GM19372 (cell line): ENCODE data around the gene KTN1.

Source experiments
- ATAC-seq: cut with Tn5 transposase; IDR thresholded peaks from one replicate; pipeline ENCODE4 v1.9.1; 2021; ENCODE audit warnings: mild to moderate bottlenecking, low read depth, moderate library complexity; ENCODE audit not compliant: unreplicated experiment

Gene KTN1

DNA sequence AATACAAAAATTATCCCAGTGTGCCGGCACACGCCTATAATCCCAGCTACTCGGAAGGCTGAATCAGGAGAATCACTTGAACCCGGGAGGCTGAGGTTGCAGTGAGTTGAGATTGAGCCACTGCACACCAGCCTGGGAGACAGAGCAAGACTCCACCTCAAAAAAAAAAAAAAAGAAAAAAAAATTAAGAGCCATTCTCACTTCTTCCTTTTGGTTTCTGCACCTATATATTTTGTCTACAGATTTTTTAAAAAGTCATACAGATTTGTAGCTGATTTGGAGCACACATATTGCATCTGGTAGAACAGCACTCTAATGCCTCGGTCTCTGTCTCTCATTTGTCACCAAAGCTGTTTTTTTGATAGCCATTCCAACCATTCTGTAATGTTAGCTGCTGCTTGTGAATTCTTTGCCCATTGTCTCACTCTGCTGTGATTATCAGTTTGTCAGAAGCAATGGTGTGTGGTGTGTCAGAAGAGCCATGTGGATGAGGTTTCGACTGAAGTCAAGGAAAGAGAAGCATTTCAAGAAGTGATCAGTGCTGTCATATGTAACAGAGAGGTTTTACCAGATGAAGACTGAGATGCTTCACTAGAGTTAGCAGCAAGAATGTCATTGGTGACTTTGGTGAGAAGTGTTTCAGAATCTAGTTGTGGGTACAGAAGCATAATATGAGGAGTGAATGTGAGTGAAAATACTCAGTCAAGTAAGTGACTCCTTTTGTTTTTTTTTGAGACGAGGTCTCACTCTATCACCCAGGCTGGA lies 8.7 kb upstream of the KTN1 start:
- no peak for ATAC-seq

DNA sequence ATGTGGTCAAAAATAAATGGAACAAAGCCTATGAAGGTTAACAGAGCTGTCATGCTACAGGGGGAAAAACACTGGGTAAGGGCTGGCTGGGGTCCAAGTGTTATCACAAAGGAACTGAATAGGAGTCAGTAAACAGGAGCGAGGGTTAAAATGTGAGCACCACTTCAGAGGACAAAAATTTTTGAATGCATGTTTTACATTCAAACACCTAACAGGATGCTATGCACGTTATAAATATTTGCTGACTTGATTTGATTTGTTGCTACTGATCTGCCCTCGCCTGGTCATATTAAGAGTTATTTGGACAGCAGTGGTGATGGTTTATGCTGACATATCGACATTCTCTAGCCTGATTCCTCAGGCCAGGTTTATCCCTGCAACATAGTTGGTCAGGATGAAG lies 7.4 kb upstream of the KTN1 start:
- ATAC-seq, result no peak

DNA sequence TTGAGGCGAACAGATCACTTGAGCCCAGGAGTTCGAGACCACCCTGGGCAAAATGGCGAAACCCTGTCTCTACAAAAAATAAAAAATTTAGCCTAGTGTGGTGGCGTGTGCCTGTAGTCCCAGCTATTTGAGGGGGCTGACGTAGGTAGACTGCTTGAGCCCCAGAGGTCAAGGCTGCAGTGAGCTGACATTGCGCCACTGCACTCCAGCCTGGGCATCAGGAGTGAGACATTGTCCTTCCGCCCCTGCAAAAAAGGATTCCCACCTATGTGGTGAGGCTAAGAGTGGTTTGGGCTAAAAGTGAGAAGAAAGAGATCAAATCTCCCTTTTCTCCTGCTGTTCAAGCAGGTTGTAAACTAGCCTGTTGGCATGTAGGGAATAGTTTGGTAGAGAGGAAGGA lies 5.0 kb upstream of the KTN1 start:
- ATAC-seq, result no peak

DNA sequence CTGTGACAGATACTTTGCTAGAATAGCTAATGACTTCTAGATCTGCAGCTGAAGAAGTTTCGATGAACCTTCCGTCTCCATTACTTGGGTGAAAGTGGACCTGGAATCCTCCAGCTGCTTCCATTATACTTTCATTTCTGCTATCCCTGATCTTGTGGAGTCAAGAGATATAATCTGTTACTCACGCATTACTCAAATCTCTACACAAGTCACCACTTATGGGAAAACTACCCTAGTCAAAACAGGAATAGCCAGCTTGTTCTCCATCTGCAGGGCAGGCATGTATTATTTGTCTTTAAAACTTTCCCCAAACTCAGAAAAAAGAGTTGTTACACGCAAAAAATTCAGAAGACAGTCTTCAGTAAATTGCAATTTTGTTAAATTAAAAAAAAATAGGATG lies 2.8 kb upstream of the KTN1 start:
- no peak for ATAC-seq

DNA sequence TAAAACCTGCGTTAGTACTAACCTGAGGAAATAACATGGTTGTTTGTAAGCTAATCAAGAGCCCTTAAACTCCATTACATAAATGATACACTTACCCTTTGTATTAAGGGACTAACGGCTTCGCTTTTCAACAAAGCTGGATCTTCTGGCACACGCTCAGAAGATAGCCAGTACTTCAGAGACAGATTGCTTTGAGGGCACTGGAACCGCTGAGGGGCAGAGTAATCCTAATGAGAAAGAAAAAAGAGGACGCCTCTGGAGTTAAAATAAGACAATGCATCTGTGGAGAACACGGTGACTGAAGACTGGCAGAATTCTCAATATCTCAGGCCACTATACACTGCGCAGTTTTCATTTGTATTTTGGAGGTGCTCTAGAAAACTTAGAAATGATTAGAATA lies 1.5 kb upstream of the KTN1 start:
- ATAC-seq, result no peak

DNA sequence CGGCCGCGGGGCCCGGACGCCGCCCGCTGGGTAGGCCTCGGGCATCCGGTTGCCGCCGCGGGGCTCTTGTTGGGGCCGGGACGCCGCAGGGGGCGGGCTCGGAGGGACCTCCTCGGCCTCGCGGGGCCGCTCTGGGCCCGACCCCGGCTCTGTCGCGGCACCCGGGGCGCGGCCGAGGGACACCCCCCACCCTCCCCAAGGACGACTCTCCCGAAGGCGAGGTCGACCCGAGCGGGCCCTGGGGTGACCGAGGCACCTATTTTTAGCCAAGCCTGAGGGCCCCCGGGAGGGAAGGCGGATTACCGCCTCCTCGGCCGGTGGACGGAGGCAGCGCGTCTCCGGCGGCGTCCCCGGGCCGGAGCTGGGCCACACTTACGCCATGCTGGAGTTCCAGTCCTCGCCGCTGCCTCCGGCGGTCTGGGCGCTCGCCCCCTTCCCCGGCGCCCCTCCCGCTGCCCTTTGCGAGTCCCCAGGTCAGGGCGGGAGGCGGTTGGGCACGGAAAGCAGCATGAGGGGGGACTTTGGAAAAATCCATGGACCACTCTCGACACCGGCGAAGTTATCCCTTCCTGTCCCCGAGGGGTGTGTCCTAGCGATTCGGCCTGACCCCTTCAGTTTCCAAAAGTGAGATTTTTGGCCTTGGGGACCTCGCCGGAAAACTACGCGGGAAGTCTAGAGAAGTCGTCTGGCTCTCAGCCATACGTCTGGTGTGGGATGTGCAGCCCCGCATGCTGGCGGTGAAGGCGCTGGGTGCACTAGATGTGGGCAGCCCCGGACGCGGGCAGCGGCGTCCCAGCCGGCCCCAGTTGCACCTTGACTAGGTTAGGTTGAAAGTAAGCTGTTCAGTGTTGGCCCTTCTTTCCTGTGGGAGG lies 699 bp downstream of the KTN1 start:
- peak; percentile 40 for ATAC-seq

DNA sequence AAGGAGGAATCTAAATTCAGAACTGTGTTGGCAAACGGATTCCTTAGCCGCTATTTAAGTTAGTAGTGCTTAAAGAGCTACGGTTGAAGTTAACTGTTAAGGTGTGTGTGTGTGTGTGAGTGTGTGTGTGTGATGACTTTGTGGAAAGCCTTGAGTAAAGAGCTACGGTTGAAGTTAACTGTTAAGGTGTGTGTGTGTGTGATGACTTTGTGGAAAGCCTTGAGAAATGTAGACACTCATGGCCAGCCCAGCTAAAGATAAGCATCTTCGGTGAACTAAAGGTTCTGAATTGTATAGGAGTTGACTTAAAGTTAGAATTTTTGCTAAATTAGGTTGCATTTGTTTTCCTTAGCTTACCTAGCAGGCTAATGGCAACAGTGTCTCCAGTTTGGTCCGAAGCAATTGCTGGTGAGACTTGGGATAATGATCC lies 1.4 kb downstream of the KTN1 start:
- no peak for ATAC-seq

DNA sequence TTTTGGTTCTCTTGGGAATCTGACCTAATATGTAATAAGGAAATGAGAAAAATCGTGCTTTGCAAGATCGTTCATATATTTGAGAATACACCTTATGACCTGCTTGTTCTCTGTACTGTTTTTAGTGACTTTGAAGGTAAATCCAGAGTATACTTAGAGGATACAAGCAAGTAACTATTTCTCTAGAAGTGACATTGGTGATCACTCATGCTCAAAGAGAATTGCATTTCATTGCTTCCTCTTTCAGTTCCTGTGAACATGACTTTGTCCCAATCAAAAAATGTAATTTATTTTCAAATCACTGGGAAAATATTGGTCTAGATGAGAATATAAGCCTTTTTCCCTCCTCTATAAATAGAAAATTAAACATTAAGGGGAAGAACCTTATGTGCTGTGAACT lies 2.7 kb downstream of the KTN1 start:
- ATAC-seq, result no peak

DNA sequence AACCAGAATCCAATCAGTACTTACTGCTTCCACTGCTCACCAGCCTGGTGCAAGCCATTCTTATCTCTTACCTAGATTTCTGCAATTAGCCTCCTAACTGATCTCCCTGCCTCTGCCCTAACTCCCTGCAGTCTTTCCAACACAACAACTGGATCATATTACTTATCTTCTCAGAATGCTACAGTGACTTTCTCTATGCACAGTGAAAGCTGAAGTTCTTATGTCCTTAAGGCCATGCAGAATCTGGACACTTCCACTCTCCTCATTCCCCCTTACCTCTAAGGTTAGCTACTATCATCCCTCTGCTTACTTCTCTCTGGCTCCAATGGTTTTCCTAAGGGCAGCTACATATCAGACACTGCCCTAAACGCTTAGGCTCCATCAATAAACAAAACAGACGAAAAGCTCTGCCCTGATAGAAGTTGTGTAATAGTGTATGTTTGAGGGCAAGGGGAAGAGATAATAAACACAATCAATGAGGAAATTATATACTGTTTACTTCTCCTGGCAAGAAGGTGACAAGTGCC lies 4.0 kb downstream of the KTN1 start:
- no peak for ATAC-seq

DNA sequence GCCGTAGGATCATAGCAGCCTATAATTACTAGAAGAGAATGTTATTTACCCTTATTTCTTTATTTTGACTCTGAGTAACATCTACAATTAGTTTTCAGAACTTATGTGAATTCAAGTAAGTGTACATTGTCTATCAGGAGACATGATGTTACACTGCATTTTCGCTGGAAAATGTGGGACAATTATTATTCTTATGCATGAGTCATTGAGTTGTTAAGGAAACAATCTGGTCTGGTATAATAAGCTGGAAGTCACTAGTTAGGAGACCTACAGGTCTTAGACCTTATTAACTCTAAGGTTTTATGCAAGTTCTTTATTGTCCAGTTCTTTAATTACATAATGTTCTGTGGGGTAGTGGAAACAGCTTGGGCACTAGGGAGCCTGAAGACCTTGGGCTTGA lies 5.8 kb downstream of the KTN1 start:
- no peak for ATAC-seq

DNA sequence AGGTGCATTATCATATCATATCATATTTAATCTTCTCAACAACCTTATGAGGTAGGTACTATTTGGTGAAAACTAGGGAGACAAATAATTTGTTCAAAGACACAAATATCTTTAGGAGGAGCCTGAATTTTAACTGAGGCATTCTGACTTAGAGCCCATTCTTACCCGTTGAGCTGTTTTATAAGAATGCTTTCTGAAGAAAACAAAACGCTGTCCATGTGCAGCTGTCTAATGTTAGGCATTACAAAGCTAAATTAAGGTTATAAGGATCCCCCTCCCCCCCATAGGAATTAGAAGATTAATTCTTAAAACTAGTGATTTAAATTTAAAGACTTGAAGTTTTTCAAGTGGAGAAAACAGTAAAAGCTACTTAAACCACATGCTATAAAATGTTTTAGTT lies 6.4 kb downstream of the KTN1 start:
- no peak for ATAC-seq

DNA sequence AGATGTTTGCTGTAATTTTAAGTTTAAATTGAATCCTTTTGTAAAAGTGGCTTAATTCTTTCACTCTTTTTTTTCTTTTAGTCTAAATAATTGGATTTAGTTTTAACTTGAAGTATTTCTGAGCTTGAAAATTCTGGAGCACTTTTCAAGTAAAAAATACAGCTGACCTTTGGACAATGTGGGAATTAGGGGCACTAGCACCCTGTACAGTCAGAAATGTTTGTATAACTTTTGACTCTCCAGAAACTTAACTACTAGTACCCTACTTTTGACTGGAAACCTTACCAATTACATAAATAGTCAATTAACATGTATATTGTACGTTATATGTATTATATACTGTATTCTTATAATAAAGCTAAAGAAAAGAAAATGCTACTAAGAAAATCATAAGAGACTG lies 7.8 kb downstream of the KTN1 start:
- no peak for ATAC-seq

DNA sequence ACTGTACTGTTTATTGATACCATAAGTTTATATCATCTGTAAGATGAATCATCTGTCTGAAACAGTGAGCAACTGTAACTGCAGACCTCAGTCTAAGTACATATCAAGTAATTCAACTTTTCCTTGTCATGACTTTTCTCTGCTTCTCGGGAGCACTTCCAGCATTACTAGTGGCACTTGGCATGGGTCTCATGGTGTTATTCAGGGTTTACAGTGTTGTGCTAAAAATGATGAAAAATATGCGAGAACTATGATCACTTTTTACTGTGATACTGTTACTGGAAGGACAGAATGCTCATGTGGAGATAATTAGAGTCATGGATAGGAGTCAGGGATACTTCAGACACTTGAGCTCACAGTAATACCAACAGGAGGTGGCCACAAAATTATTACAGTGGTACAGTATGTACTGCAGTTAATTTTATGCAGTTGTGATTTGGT lies 8.3 kb downstream of the KTN1 start:
- no peak for ATAC-seq

DNA sequence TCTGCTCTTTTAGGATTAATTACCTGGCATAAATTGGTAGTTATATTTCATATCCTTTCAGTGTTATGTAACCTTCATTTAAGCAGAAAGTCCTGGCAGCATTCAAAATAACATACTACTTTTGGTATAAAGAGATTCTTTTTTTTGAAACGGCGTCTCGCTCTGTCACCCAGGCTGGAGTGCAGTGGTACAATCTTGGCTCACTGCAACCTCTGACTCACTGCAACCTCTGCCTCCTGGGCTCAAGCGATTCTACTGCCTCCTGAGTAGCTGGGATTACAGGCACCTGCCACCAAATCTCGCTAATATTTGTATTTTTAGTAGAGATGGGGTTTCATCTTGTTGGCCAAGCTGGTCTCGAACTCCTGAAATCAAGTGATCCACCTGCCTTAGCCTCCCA lies 9.2 kb downstream of the KTN1 start:
- ATAC-seq, result no peak

DNA sequence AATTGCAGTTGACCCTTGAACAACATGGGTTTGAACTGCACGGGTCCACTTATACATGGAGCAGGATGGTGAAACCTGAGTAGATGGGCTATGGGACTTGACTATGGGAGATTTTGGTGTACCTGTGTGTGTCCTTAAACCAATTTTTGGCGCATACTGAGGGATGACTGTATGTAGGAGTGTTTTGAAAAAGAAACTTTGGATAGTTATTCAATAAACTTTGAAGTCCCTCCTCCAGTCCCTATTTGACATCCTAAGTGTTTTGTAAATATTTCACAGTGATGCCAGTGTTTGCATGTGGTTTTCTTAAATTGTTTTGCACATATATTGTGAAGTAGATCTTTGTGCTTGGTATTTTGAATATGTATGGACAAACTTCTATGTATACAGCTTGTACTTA lies 12.4 kb downstream of the KTN1 start:
- ATAC-seq, result no peak

DNA sequence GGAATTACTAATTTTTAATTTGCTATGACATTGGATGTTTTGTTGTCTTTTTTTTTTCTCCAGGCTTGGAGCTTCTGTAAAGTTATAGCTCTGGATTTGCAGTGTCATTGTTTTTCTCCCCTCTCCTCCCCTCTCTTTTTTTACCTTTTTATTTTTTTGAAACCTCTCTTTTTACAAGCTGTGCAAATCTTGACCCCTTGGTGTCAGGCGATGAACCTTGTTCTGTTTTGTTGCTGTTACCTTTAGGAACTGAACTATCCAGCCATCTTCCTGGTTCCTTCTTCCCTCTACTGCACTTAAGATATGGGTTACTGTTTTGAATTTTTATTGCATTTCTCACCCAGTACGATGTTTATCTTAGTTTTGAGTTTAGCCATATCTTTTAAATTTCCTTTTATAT lies 13.7 kb downstream of the KTN1 start:
- no peak for ATAC-seq

DNA sequence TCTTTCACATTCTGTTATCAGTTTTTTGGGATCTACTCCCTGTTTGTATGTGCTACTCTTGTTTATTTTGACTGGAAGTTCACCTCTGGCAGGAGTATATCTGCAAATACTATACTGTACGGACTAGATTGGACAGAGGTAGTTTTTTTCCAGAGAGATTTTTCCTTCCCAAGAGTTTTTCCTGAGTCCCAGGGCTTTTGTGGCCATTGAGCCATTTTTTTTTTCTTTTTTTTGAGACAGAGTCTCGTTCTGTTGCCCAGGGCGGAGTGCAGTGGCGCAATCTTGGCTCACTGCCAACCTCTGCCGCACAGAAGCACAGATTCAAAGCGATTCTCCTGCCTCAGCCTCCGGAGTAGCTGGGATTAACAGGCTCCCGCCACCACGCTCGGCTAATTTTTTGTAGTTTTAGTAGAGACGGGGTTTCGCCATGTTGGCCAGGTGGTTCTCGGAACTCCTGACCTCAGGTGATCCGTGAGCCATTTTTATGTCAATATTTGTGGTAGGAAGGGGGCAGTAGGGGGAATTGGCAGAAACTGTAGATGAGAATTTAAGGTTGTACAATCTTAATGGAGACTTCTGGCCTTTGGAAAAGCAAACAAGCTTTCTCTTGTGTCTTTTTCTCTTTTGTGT lies 19.4 kb downstream of the KTN1 start:
- no peak for ATAC-seq

DNA sequence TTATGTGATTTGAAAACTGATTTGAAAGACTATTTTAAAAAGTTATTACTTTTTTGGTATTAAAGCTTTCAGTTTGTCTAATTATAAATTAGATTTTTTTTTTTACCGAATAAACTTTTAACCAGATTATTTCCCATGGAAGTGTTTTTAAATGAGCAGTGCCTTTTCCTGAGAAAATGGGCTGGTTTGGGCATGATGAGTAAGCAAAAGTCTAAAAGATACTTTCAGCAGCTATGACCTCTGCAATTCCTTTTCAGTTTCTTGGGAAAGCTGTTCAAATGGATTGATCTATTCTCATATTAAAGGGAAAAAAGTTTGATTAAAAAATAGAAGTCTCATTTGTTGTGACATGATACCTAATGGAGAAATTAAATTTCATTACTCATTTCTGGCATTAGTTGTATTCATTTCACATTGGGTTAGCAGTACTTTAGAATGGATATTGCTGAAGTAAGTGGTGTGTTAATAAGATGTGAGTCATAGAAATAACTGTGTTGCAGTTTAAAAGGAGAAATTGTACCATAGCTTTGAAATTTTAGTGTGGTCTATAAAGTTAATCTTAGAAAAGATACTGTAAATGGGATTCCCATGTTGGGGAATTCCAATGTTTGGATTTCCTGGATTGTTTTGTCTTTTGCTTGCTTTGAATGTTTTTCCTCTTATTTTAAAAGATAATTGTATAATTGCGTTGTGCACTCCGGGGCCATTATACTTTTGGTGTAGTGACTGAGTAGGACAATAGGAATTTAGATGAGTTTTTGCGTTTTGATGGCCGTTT lies 21.0 kb downstream of the KTN1 start:
- ATAC-seq, result no peak

DNA sequence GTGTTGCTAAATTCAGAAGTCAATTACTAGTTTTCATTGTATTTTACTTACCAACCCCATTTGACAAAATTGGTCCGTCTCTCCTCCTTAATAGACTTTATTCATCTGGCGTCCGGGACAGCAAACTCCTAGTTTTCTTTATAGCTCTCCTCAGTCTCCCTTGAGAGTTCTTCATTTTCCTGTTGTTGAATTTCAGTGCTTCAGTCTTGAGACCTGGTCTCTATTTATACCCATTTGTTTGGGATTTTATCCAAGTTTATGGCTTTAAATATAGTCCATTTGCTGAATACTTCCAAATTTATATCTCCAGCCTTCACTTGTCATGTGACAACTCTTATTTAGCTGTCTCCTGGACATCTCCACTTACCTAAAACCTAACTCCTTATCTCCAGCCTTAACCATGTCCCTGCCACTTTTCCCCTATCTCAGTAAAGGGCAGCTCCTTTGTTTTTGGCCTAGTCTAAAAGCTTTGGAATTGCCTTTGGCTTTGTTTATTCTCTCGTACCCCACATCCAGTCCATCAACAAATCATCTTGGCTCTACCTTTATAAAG lies 23.5 kb downstream of the KTN1 start:
- ATAC-seq, result no peak

DNA sequence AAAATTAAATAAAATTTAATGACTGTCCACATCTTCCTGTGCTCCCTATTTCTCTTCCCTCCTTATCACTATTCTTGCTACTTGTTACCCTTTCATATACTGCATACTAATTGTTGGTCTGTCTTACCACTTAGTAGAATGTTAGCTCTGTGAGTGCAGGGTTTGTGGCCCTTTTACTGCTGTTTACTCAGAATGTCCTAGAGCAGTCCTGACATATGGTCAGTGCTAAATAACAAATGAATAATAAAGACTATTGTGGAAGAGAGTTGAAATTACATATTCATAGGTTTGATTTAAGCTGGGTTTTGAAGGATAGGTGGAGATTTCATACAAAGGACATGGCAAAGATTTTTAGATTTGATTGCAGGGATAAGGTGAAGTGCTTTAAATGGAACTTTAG lies 24.5 kb downstream of the KTN1 start:
- no peak for ATAC-seq
